NCI-H2171 (cell line): Measurements from ENCODE around the gene MLC1.
A peak's percentile ranks its signal among the peaks of the same experiment; 100 is the strongest.

Source experiments
- DNase-seq: peaks from one replicate; lab custom pipeline; 2025; lab: John Stamatoyannopoulos, UW

The MLC1 gene

GRCh38 chr22:50035976-50036724 is 49.1 kb downstream of the MLC1 start:
- no peak for DNase-seq

GRCh38 chr22:50035131-50035881 is 49.9 kb downstream of the MLC1 start:
- DNase-seq = no peak

DNA sequence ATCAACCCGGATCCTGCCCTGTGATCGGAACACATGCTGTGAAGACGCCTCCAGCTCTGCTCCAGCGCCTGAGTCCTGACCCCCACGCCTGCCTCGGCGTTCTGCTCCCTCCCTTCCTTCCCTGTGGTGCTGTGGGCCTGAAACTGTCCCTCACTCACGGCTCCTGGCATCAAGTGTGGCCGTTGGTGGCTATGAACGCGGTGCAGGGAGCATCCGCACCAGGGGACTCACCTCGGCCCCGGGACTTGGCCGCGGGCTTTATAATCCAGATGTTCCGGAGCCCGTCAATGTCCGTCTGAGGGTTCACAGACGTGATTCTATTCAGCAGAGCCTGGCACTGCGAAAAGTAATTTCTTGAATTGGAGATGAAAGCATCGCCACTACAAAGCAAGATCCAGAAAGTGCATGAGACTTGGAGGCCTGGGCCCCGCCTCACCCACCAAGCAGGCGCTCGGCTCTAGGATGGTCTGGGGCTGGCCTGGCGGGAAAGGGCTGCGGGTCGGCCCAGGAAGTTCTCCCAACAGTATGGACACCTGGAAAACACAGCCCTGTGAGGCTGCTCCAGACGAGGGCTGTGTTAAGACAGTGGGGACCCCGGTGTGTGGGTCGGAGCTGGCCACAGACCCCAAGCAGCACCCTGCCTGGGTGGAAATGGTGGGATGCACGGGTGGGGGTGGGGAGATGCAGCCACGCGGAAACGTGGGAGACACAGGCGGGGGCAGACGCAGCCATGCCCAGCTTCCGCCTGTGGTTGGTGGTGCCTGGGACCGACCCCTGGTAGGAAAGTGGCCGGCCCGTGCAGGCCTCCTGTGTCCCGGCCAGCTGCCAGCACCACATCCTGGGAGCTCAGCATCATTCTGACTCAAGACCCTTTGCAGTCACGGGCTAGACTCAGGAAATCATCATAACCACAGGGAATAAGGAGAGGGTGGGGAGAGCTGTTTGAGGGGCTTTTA is 50.8 kb downstream of the MLC1 start:
- DNase-seq = no peak

- no peak for DNase-seq
Measured at GRCh38 chr22:50032941-50033601, 52.2 kb downstream of the MLC1 start.

GRCh38 chr22:50032109-50032871 is 52.9 kb downstream of the MLC1 start:
- DNase-seq = no peak

DNA sequence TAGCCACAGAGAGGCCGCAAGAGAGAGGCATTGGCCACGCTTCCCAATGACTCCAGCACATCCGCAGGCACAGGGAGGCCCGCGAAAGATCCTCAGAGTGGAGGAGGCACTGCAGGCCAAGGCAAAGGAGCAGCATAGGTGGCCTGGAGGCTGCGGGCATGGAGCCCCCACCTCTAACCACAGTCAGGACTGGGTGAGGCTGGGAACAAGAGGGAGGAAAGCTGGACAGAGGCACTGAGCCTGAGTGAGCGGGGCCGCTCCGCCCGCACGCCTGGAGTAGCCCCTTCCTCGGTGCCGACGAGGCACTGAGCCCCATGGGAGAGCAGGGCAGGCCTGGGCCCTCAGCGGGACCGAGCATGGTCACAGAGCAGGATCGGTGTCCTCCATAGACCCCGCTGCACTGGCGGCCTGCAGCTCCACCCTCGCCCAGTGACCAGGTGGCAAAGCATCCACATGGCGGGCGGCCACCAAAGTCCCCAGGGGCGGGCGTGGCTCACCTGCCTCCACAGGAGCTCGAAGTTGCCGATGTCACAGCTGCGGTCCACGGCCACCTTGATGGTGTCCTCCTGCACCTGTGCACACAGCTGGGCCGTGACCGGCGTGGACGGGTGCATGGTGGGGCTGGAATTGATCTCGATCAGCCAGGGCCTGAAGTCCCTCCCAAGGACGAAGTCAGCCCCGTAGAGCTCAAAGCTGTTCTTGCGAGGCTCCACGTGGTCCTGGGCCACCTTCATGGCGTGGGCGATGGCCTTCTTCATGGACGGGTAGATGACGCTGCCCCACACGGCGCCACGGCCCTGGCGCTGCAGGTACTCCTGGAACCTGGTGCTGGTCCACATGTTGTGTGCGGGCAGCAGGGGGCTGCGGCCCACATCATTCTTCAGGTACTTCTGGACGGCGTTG is 53.8 kb downstream of the MLC1 start:
- no peak for DNase-seq

- peak; percentile 75 for DNase-seq
Measured at GRCh38 chr22:50030297-50031188, 54.7 kb downstream of the MLC1 start.

DNA sequence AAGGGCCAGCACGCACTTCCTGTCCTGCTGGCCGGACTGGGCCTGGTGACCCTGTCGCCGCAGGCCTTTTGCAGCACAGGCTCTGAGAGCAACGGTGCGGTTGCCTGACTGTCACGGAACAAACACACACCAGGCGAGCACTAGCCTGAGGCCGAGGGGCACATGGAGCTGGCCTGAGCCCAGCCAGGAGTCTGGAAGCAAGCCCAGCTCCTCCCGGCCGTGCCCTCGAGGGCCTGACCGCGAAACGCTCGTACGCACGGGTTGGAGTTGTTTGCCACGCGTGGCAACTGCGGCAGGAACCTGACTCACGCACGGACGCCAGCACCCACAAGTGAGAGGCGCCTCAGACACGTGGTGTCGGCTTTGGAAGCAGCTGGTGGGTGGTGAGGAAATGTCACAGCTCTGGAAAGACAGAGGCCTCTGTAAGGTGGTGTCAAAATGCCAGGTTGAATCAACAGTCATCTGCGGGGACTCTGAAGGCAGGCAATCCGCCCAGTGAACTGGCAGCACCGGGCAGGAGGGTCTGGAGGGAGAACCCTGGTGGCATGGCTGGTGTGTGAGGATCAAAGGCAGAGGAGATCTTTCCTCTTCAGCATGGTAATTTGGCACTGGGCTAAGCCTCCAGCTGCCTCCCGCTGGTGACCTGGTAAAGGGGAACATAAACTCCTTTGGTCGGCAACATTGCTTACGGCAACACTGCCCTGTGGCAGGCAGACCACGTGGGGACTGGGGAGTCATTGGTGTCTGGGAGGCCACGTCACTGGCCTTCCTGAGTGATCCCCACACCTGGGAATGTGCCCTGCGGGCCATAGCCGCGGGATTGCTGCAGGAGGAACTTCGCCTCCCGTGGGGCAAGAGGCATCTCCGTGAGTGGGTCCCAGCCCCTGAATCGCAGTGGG is 57.3 kb downstream of the MLC1 start:
- no peak for DNase-seq

GRCh38 chr22:50025993-50026392 is 59.2 kb downstream of the MLC1 start:
- no peak for DNase-seq

- no peak for DNase-seq
Measured at GRCh38 chr22:50022171-50022819, 62.9 kb downstream of the MLC1 start.

DNA sequence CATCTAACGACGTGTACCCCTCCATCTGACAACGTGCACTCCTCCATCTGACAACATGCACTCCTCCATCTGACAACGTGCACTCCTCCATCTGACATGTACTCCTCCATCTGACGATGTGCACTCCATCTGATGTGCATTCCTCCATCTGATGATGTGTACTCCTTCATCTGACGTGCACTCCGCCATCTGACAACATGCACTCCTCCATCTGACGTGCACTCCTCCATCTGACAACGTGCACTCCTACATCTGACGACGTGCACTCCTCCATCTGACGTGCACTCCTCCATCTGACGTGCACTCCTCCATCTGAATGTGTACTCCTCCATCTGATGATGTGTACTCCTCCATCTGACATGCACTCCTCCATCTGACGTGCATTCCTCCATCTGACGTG is 64.6 kb downstream of the MLC1 start:
- no peak for DNase-seq

DNA sequence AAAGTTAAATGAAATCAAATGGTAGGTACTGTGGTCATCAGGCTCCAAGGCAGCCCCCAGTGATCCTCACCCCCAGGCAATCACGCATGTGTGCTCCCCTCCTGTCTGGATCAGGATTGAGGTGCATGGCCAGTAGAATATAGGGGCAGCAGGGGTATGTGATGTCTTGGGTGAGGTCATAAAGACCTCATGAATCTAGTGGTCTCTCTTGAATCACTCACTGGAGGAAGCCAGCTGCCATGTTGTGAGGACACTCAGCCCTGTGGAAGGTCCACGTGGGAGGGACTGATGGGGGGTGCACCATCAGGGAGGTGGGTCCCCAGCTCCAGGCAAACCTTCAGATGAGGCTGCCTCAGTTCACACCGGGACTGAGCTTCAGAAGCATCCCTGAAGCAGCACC is 65.9 kb downstream of the MLC1 start:
- DNase-seq = no peak

DNA sequence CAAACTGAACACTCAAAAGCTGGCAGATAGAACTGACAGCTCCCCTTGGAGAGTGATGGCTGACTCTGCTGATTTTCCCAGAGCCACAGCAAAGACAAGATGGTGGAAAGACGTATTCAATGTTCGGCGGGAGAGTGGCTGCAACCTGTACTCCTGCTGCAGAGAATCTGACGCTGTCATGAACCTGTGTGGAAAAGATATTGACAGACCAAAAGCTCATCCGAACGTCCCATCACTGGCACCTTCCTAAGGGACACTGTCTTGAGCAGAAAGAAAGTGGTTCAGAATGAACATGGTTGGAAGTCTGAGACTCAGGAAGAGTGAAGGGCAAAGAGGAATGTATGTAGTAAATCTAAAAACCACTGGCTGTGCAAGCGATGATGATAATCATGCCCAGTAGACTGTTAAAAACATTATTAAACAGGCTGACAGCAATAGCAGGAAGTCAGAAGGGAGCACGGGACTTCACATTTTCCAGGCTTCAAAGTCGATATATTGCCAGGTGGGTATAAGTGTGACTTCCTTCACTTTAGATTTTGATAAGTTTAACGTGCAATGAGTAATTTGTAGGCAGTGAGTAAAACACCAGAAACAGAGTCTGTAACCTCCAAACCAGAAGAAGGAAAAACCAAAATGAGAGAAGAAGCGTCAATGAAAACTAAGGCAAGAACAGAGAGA is 66.5 kb downstream of the MLC1 start:
- no peak for DNase-seq

GRCh38 chr22:50017701-50018224 is 67.5 kb downstream of the MLC1 start:
- DNase-seq = no peak

DNA sequence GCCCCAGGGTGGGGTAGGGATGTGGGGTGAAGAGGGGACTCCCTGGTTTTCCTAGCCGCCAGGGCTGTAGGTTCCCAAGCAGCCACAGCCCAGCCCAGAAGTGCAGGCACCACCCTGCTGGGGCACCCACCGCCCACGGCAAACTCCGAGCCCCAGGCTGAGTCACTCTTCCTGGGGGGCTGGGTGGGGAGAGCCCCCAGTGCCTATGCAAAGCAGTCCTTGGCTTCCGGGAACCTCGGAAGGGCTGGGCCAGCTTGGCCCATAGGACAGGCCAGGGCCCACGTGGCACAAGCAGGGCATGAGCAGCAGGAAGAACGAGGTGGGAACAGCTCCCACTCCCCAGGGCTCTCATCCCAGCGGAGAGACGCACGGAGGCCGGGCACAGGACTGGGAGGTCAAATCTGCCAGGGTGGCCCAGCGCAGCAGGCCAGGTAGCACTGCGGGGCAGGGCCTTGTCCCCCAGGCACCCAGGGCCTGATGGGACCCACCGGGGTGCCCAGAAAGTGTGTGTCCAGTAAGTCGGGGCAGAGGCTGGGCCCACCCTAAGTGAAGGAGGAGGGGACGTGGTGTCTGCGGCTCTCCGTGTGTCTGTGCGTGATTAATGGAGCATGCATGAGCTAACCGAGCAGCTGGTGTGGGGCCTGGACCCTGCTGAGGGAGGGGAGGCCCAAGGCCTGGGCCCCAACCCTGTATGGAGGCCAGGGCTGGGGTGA is 68.1 kb downstream of the MLC1 start:
- no peak for DNase-seq
